ENCODE measurements around the gene HNRNPA3.

- TF ChIP-seq ZNF274 (IDR thresholded peaks at IDR 0.05; ENCODE audit: low read depth, low read length) (no peak), SUZ12 (IDR thresholded peaks at IDR 0.05; ENCODE audit: extremely low read depth, insufficient read depth, insufficient read length) (no peak)
Measured at GRCh38 chr2:177211576-177212105, 953 bp upstream of the HNRNPA3 start.
